ENCODE measurements around the gene LRRK1. TPM values are rescaled to one million over a fixed set of nuclear protein-coding genes. Genes with fewer than 3 reads are reported as not detected.

LRRK1 gene
- total RNA-seq, 1 experiment from 2014 or later = 7.6 TPM

DNA sequence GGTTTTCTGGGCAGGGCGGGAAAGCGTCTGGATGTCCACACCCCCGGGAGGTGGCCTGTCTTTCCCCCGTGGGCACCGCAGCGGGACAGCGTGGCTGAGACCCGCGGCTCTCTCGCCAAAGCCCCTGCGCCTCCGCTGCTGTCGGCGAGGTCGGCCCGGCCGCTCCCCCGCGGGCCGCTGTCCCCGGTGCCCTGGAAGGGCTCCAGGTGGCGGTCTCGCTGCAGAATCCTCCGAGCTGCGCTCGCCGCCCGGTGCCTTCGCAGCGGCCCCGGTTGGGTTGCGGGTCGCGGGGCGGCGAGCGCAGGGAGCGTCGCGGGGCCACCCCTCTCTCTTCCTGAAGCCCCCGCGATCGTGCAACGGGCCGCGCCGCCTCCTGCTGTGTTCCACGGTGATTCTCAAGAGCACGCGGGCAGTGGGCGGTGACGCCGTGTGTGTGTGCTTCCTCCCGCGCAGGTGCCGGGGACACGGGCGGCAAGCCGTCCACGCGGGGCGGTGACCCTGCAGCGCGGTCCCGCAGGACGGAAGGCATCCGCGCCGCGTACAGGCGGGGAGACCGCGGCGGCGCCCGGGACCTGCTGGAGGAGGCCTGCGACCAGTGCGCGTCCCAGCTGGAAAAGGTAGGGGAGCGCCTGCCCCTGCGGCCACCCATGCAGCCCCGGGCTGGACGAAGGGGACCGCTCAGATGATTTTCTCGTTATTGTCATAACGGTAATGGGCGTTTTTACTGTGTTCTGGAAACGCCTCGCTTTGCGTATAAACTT lies 54.4 kb downstream of the LRRK1 start (continued):
- TF ChIP-seq NFATC4 (CRISPR knock-in tag; IDR thresholded peaks at IDR 0.05) = no peak
- TF ChIP-seq TP53 (CRISPR knock-in tag; IDR thresholded peaks at IDR 0.05) = no peak
- 0 out of 2 replicates have a peak, but pooled peaks have one; percentile 21 for TF ChIP-seq ZBTB21 (CRISPR knock-in tag; IDR thresholded peaks at IDR 0.05; ENCODE audit: borderline replicate concordance)
- TF ChIP-seq, protein P1, sequence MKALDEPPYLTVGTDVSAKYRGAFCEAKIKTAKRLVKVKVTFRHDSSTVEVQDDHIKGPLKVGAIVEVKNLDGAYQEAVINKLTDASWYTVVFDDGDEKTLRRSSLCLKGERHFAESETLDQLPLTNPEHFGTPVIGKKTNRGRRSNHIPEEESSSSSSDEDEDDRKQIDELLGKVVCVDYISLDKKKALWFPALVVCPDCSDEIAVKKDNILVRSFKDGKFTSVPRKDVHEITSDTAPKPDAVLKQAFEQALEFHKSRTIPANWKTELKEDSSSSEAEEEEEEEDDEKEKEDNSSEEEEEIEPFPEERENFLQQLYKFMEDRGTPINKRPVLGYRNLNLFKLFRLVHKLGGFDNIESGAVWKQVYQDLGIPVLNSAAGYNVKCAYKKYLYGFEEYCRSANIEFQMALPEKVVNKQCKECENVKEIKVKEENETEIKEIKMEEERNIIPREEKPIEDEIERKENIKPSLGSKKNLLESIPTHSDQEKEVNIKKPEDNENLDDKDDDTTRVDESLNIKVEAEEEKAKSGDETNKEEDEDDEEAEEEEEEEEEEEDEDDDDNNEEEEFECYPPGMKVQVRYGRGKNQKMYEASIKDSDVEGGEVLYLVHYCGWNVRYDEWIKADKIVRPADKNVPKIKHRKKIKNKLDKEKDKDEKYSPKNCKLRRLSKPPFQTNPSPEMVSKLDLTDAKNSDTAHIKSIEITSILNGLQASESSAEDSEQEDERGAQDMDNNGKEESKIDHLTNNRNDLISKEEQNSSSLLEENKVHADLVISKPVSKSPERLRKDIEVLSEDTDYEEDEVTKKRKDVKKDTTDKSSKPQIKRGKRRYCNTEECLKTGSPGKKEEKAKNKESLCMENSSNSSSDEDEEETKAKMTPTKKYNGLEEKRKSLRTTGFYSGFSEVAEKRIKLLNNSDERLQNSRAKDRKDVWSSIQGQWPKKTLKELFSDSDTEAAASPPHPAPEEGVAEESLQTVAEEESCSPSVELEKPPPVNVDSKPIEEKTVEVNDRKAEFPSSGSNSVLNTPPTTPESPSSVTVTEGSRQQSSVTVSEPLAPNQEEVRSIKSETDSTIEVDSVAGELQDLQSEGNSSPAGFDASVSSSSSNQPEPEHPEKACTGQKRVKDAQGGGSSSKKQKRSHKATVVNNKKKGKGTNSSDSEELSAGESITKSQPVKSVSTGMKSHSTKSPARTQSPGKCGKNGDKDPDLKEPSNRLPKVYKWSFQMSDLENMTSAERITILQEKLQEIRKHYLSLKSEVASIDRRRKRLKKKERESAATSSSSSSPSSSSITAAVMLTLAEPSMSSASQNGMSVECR (CRISPR knock-in tag; IDR thresholded peaks at IDR 0.05; ENCODE audit: borderline replicate concordance) = no peak
- no peak for TF ChIP-seq RORB (CRISPR knock-in tag; IDR thresholded peaks at IDR 0.05)
- no peak for TF ChIP-seq TEAD4 (CRISPR knock-in tag; IDR thresholded peaks at IDR 0.05)
- TF ChIP-seq USF1 (CRISPR knock-in tag; IDR thresholded peaks at IDR 0.05) = no peak
- TF ChIP-seq, protein P2, sequence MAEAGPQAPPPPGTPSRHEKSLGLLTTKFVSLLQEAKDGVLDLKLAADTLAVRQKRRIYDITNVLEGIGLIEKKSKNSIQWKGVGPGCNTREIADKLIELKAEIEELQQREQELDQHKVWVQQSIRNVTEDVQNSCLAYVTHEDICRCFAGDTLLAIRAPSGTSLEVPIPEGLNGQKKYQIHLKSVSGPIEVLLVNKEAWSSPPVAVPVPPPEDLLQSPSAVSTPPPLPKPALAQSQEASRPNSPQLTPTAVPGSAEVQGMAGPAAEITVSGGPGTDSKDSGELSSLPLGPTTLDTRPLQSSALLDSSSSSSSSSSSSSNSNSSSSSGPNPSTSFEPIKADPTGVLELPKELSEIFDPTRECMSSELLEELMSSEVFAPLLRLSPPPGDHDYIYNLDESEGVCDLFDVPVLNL (CRISPR knock-in tag; IDR thresholded peaks at IDR 0.05; ENCODE audit: borderline replicate concordance, low read depth) = 0 out of 2 replicates have a peak, but pooled peaks have one; percentile 64
- no peak for TF ChIP-seq STAT6 (CRISPR knock-in tag; conservative IDR thresholded peaks at IDR 0.05; ENCODE audit: low read depth)
- TF ChIP-seq ZNF138 (CRISPR knock-in tag; conservative IDR thresholded peaks at IDR 0.05) = no peak
- peak; percentile 43; the same call in 1 of the 2 replicates for TF ChIP-seq SP1 (CRISPR knock-in tag; conservative IDR thresholded peaks at IDR 0.05)
- TF ChIP-seq OVOL2 (CRISPR knock-in tag; IDR thresholded peaks at IDR 0.05; ENCODE audit: borderline replicate concordance) = no peak
- TF ChIP-seq, protein P3, sequence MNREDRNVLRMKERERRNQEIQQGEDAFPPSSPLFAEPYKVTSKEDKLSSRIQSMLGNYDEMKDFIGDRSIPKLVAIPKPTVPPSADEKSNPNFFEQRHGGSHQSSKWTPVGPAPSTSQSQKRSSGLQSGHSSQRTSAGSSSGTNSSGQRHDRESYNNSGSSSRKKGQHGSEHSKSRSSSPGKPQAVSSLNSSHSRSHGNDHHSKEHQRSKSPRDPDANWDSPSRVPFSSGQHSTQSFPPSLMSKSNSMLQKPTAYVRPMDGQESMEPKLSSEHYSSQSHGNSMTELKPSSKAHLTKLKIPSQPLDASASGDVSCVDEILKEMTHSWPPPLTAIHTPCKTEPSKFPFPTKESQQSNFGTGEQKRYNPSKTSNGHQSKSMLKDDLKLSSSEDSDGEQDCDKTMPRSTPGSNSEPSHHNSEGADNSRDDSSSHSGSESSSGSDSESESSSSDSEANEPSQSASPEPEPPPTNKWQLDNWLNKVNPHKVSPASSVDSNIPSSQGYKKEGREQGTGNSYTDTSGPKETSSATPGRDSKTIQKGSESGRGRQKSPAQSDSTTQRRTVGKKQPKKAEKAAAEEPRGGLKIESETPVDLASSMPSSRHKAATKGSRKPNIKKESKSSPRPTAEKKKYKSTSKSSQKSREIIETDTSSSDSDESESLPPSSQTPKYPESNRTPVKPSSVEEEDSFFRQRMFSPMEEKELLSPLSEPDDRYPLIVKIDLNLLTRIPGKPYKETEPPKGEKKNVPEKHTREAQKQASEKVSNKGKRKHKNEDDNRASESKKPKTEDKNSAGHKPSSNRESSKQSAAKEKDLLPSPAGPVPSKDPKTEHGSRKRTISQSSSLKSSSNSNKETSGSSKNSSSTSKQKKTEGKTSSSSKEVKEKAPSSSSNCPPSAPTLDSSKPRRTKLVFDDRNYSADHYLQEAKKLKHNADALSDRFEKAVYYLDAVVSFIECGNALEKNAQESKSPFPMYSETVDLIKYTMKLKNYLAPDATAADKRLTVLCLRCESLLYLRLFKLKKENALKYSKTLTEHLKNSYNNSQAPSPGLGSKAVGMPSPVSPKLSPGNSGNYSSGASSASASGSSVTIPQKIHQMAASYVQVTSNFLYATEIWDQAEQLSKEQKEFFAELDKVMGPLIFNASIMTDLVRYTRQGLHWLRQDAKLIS (CRISPR knock-in tag; IDR thresholded peaks at IDR 0.05; ENCODE audit: borderline replicate concordance) = no peak
- no peak for TF ChIP-seq FOXP4 (CRISPR knock-in tag; IDR thresholded peaks at IDR 0.05)
- TF ChIP-seq ZNF232 (CRISPR knock-in tag; IDR thresholded peaks at IDR 0.05) = no peak
- TF ChIP-seq ZNF416 (CRISPR knock-in tag; IDR thresholded peaks at IDR 0.05) = no peak
- no peak for TF ChIP-seq ZNF671 (CRISPR knock-in tag; IDR thresholded peaks at IDR 0.05)
- TF ChIP-seq ZNF532 (CRISPR knock-in tag; IDR thresholded peaks at IDR 0.05; ENCODE audit: borderline replicate concordance) = no peak

Measured in WTC11 (cell line).